Measurements from ENCODE around the gene C2orf42.

GRCh38 chr2:70145144-70145490 is 45.7 kb downstream of the C2orf42 start:
- TF ChIP-seq CTCF (IDR thresholded peaks at IDR 0.05), result no peak
- TF ChIP-seq POLR2A (IDR thresholded peaks at IDR 0.05), result no peak

Data from right lobe of liver (tissue), 4 donors.